ENCODE data around the gene TMEM108.

- no peak for TF ChIP-seq TARDBP (IDR thresholded peaks at IDR 0.05)
- TF ChIP-seq ARNT (IDR thresholded peaks at IDR 0.05) = no peak
- no peak for TF ChIP-seq BHLHE40 (IDR thresholded peaks at IDR 0.05; ENCODE audit: borderline replicate concordance)
- TF ChIP-seq CTBP1 (IDR thresholded peaks at IDR 0.05; ENCODE audit: borderline replicate concordance) = no peak
- TF ChIP-seq LEF1 (IDR thresholded peaks at IDR 0.05; ENCODE audit: borderline replicate concordance) = no peak
- no peak for TF ChIP-seq PKNOX1 (IDR thresholded peaks at IDR 0.05)
- no peak for TF ChIP-seq SUZ12 (IDR thresholded peaks at IDR 0.05)
- TF ChIP-seq FOXM1 (IDR thresholded peaks at IDR 0.05; ENCODE audit: borderline replicate concordance) = no peak
- TF ChIP-seq L3MBTL2 (conservative IDR thresholded peaks at IDR 0.05) = no peak
- TF ChIP-seq SP1 (IDR thresholded peaks at IDR 0.05) = no peak
These were observed 220.2 kb downstream of the TMEM108 start for GRCh38 chr3:133258358-133258757.
